Activated naive CD4-positive, alpha-beta T cell treated with anti-CD3 and anti-CD28 coated beads, Interleukin-2, amount 50 U/mL, for 24 hours (primary cell): ENCODE results near the gene CCNQ.

Experiments
- H3K27ac Mint-ChIP-seq: one replicate; pipeline ENCODE4 v1.8.0; 2021; ENCODE audit warnings: mild to moderate bottlenecking, mixed read lengths
- H3K27me3 Mint-ChIP-seq: one replicate; pipeline ENCODE4 v1.8.0; 2021; ENCODE audit warnings: mixed read lengths
- H3K36me3 Mint-ChIP-seq: one replicate; pipeline ENCODE4 v1.8.0; 2021; ENCODE audit warnings: mixed read lengths
- H3K4me1 Mint-ChIP-seq: one replicate; pipeline ENCODE4 v1.8.0; 2021; ENCODE audit warnings: mixed read lengths
- H3K4me3 Mint-ChIP-seq: one replicate; pipeline ENCODE4 v1.8.0; 2021; ENCODE audit warnings: mild to moderate bottlenecking, mixed read lengths
- H3K9me3 Mint-ChIP-seq: one replicate; pipeline ENCODE4 v1.8.0; 2021; ENCODE audit warnings: mixed read lengths

Gene CCNQ

GRCh38 chrX:153595859-153596857 is 2.8 kb downstream of the CCNQ start:
- Mint-ChIP-seq H3K27ac (no peak overlapping the region), H3K36me3 (no peaks in the 10 kb centered on the region), H3K4me3 (peak overlapping the region; percentile 33), H3K27me3 (no peaks in the 10 kb centered on the region), H3K9me3 (no peaks in the 10 kb centered on the region), H3K4me1 (peaks cover 37% of the 10 kb centered on the region)

GRCh38 chrX:153595387-153595786 is 3.6 kb downstream of the CCNQ start:
- no peak overlapping the region for H3K4me3 Mint-ChIP-seq
- H3K36me3 Mint-ChIP-seq = no peaks in the 10 kb centered on the region
- peaks cover 31% of the 10 kb centered on the region for H3K4me1 Mint-ChIP-seq
- no peak overlapping the region for H3K27ac Mint-ChIP-seq
- H3K27me3 Mint-ChIP-seq = no peaks in the 10 kb centered on the region
- H3K9me3 Mint-ChIP-seq = no peaks in the 10 kb centered on the region

- Mint-ChIP-seq H3K9me3 (no peaks in the 10 kb centered on the region), H3K4me1 (peaks cover 25% of the 10 kb centered on the region), H3K27ac (no peak overlapping the region), H3K36me3 (no peaks in the 10 kb centered on the region), H3K4me3 (no peak overlapping the region), H3K27me3 (no peaks in the 10 kb centered on the region)
These were observed 5.0 kb downstream of the CCNQ start for GRCh38 chrX:153593811-153594500.

DNA sequence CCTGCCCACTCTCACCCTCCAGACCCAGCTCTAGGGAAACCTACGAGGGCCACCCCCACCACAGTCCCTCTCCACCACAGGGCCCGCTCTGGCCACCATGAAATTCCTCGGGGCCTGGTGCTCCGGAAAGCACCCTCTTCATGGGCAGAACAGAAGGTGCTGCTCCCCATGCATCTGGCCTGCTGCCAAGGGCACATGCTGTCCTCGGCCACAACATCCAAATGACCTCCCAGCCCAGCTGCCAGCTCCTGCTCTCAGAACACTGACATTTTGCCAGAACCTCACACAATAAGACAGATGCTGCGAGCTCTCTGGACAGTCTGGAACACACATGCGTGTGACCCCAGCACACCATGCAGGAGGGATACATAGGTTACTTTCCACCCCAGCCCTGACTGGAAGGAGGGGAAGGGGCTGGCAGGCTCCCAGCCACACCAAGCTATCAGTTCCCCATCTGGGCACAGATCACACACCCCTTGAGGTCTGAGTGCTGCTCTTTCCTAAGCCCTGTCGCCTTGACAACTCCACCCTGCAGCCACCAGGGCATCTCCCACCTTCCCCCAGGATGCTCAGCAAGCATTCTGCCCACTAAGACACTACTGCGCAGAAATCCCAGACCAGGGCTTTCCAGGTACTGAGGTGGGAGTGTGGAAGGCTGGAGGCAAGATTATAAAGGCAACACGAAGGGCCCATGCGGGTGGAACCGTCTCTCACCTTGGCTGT is 5.8 kb downstream of the CCNQ start:
- peaks cover 25% of the 10 kb centered on the region for H3K4me1 Mint-ChIP-seq
- no peaks in the 10 kb centered on the region for H3K27me3 Mint-ChIP-seq
- H3K27ac Mint-ChIP-seq = no peak overlapping the region
- H3K9me3 Mint-ChIP-seq = no peaks in the 10 kb centered on the region
- H3K36me3 Mint-ChIP-seq = peaks cover 2% of the 10 kb centered on the region
- H3K4me3 Mint-ChIP-seq = no peak overlapping the region

- H3K27ac Mint-ChIP-seq = no peak overlapping the region
- H3K27me3 Mint-ChIP-seq = no peaks in the 10 kb centered on the region
- peaks cover 2% of the 10 kb centered on the region for H3K36me3 Mint-ChIP-seq
- no peak overlapping the region for H3K4me3 Mint-ChIP-seq
- H3K4me1 Mint-ChIP-seq = peaks cover 16% of the 10 kb centered on the region
- H3K9me3 Mint-ChIP-seq = no peaks in the 10 kb centered on the region
These were observed 6.7 kb downstream of the CCNQ start for GRCh38 chrX:153592091-153592833.

- H3K9me3 Mint-ChIP-seq = no peaks in the 10 kb centered on the region
- peaks cover 2% of the 10 kb centered on the region for H3K36me3 Mint-ChIP-seq
- no peak overlapping the region for H3K4me3 Mint-ChIP-seq
- peaks cover 6% of the 10 kb centered on the region for H3K4me1 Mint-ChIP-seq
- no peak overlapping the region for H3K27ac Mint-ChIP-seq
- H3K27me3 Mint-ChIP-seq = no peaks in the 10 kb centered on the region
These were observed 7.7 kb downstream of the CCNQ start for GRCh38 chrX:153590961-153591956.

GRCh38 chrX:153588782-153589446 is 10.0 kb downstream of the CCNQ start:
- Mint-ChIP-seq H3K27me3 (no peaks in the 10 kb centered on the region), H3K27ac (no peak overlapping the region), H3K4me3 (no peak overlapping the region), H3K9me3 (no peaks in the 10 kb centered on the region), H3K36me3 (peaks cover 2% of the 10 kb centered on the region), H3K4me1 (peaks cover 3% of the 10 kb centered on the region)

- no peaks in the 10 kb centered on the region for H3K27me3 Mint-ChIP-seq
- H3K4me3 Mint-ChIP-seq = no peak overlapping the region
- no peaks in the 10 kb centered on the region for H3K9me3 Mint-ChIP-seq
- H3K36me3 Mint-ChIP-seq = peaks cover 2% of the 10 kb centered on the region
- H3K4me1 Mint-ChIP-seq = peaks cover 10% of the 10 kb centered on the region
- no peak overlapping the region for H3K27ac Mint-ChIP-seq
These were observed 10.7 kb downstream of the CCNQ start for GRCh38 chrX:153588021-153588781.

DNA sequence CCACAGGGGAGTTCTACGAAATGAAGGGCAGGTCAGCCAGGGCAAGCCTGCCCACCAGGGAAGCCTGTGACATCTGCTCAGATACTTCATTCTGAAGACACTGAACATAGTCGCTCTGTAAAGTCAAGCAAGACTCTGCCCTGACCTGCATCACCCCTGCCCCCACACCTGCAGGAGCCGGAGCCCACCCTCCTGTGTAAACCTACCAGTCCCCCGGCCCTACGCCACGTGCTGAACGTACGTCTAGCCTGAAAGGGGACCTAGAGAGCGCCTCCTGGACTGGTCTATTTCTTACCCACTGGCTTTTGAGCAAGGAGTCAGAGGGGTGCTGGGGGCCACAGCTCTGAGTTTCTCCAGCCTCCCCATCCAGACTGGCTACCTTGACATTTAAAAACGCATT is 11.6 kb downstream of the CCNQ start:
- Mint-ChIP-seq H3K4me3 (no peak overlapping the region), H3K27me3 (no peaks in the 10 kb centered on the region), H3K4me1 (peaks cover 18% of the 10 kb centered on the region), H3K9me3 (no peaks in the 10 kb centered on the region), H3K27ac (no peak overlapping the region), H3K36me3 (peaks cover 2% of the 10 kb centered on the region)

GRCh38 chrX:153585827-153586226 is 13.1 kb downstream of the CCNQ start:
- Mint-ChIP-seq H3K4me3 (no peak overlapping the region), H3K36me3 (peaks cover 2% of the 10 kb centered on the region), H3K27ac (no peak overlapping the region), H3K27me3 (no peaks in the 10 kb centered on the region), H3K9me3 (no peaks in the 10 kb centered on the region), H3K4me1 (peaks cover 20% of the 10 kb centered on the region)

DNA sequence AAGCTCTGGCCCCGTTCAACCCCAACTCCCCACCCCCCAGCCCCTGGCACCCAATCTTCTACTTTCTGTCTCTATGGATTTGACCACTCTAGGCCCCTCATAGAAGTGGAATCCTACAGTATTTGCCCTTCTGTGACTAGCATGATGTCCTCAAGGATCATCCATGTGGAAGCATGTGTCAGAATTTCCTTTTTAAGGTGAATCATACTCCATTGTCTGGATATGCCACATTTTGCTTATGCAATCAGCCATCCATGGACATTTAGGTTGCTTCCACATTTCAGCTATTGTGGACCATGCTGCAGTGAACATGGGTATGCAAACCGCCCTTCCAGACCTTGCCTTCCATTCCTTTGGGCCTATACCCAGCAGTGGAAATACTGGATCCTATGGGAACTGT is 15.5 kb downstream of the CCNQ start:
- Mint-ChIP-seq H3K4me1 (peaks cover 24% of the 10 kb centered on the region), H3K4me3 (peak overlapping the region; percentile 23), H3K27ac (no peak overlapping the region), H3K9me3 (no peaks in the 10 kb centered on the region), H3K36me3 (peaks cover 2% of the 10 kb centered on the region), H3K27me3 (no peaks in the 10 kb centered on the region)

GRCh38 chrX:153582896-153583295 is 16.0 kb downstream of the CCNQ start:
- no peaks in the 10 kb centered on the region for H3K9me3 Mint-ChIP-seq
- H3K4me1 Mint-ChIP-seq = peaks cover 24% of the 10 kb centered on the region
- H3K27ac Mint-ChIP-seq = no peak overlapping the region
- H3K27me3 Mint-ChIP-seq = no peaks in the 10 kb centered on the region
- H3K4me3 Mint-ChIP-seq = peak overlapping the region; percentile 66
- H3K36me3 Mint-ChIP-seq = no peaks in the 10 kb centered on the region

DNA sequence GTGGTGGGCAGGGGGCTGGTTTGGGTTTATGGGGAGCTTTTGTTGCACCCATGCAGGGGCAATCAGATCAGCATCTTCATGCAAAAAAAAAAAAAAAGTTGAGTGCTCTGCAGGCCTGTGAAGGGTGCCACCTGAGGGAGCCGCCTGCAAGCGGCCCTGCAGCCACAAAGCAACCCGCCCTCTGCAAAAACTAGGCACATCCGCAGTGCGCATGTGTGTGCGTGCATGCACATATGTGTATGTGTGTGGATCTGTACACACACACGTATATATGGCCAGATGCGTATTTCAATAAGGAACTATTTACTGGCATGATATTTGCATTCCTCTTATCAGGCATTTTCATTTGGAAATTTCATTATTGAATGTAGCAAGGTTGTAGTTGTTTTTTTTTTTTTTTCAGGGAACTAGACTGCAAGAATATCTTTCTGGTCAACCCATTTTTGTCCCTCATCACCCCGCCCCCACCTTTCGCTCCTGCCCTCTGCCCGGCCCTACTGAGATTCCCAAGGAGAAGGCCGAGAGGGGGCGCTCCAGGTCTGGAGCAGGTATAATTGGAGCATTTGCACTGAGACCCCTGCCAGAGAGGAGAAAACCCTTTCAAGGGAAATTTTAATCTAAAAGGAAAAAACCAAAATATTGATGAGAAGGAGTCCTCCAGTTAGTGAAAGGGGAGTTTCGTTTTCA is 18.1 kb downstream of the CCNQ start:
- Mint-ChIP-seq H3K27me3 (no peaks in the 10 kb centered on the region), H3K4me1 (peaks cover 24% of the 10 kb centered on the region), H3K27ac (no peak overlapping the region), H3K9me3 (no peaks in the 10 kb centered on the region), H3K4me3 (no peak overlapping the region), H3K36me3 (no peaks in the 10 kb centered on the region)
